ENCODE measurements around the gene APCDD1.

The APCDD1 gene

DNA sequence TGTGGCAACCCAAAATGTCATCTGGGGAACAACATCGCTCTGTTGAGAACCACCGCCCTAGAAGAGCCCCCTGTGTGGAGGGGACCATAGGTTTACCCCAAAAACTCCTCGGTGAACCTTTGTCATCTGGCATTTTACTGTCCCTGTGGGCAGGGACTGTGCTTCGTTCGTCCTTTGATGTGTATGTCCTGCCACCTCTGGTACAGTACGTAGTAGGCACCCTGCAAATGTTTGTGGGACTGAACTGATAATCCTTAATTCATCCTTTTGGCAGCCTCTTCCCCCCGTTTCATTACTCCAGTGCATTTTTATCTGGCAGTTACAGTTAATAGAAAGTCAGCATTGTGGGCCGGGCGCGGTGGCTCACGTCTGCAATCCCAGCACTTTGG lies 72.1 kb downstream of the APCDD1 start:
- TF ChIP-seq GATA2 (IDR thresholded peaks at IDR 0.05; ENCODE audit: low read depth, low read length), result no peak
- TF ChIP-seq GATA3 (IDR thresholded peaks at IDR 0.05; ENCODE audit: low read depth, low read length), result no peak

DNA sequence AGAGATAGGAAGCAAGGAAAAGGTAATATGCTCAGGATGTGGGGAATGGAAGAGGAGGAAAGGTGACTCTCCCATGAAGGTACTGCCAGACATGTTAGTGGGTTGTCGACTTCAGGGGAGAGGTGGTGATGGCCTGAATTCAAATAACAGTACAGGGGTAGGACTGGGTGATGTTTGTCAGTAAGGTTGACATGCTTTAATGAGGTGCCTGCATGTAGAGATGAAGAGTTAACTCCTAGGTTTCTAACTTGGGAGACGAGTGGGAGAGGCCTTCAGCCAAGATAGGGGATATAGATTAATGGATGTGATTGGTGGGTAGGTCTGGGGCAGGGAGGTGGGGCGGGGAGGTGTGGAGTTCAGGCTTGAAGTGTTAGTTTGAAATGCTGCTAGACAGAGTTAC lies 74.0 kb downstream of the APCDD1 start:
- TF ChIP-seq GATA2 (IDR thresholded peaks at IDR 0.05; ENCODE audit: low read depth, low read length) (no peak), GATA3 (IDR thresholded peaks at IDR 0.05; ENCODE audit: low read depth, low read length) (no peak)

- no peak for TF ChIP-seq GATA3 (IDR thresholded peaks at IDR 0.05; ENCODE audit: low read depth, low read length)
- no peak for TF ChIP-seq GATA2 (IDR thresholded peaks at IDR 0.05; ENCODE audit: low read depth, low read length)
Measured at GRCh38 chr18:10530002-10530401, 75.6 kb downstream of the APCDD1 start.

- no peak for TF ChIP-seq GATA3 (IDR thresholded peaks at IDR 0.05; ENCODE audit: low read depth, low read length)
- no peak for TF ChIP-seq GATA2 (IDR thresholded peaks at IDR 0.05; ENCODE audit: low read depth, low read length)
Measured at GRCh38 chr18:10530852-10531251, 76.4 kb downstream of the APCDD1 start.

DNA sequence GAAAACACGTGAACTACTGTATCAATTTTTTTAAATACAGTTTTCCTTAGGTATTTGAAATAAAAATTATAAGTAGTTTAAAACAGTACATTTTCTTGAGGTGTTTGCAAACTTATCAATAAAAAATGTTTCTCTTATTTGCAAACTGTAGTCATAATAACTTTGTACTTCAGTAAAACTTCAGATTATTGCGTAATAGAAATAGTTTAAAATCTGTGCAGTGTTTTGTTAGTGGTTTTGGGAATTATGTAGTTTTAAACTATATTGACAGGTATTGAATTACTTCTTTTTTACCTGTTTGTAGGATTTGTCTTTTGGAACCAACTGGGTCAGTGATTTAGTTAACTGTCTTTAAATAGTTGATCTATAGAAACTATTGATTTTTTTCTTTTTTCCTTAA lies 78.7 kb downstream of the APCDD1 start:
- TF ChIP-seq GATA3 (IDR thresholded peaks at IDR 0.05; ENCODE audit: low read depth, low read length) (no peak), GATA2 (IDR thresholded peaks at IDR 0.05; ENCODE audit: low read depth, low read length) (no peak)

DNA sequence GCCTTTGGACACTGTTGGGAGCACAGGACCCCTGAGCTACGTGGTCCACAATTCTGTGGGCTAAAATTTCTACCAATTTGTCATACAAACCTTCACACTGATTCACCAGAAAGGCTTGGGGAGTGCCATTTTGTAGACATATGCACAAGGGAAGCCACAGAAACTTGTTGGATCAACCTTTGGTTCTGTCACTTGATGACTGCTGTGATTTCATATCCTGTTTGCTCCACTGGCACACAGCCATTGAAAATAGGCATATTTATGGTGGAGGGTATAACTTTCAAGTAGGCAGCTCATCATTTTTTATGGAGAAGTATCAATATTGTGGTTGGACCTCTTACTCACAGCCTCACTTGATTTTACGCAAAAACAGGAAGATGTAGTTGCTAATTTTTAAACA lies 81.8 kb downstream of the APCDD1 start:
- TF ChIP-seq GATA3 (IDR thresholded peaks at IDR 0.05; ENCODE audit: low read depth, low read length) (no peak), GATA2 (IDR thresholded peaks at IDR 0.05; ENCODE audit: low read depth, low read length) (no peak)

DNA sequence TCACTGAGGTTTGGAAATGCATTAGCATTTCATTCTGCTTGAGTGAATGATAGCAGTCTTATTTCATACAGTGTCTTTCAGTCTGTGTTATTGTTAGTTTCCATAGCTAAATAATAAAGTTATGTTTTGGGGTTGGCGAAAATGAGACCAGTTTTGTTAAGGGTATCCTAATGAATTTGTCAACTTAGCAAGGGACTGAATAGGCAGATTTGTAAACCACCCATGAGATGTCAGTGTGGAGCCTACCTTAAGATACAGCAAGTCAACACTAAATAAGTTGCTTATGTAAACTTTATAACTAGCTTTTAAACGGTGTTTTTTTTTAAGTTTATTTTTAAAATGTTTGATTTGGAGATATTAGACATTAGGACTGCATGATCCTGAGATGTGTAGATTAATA lies 83.3 kb downstream of the APCDD1 start:
- TF ChIP-seq GATA2 (IDR thresholded peaks at IDR 0.05; ENCODE audit: low read depth, low read length), result no peak
- no peak for TF ChIP-seq GATA3 (IDR thresholded peaks at IDR 0.05; ENCODE audit: low read depth, low read length)

Measured in SH-SY5Y (cell line).